ENCODE measurements around the gene SHB.

DNA sequence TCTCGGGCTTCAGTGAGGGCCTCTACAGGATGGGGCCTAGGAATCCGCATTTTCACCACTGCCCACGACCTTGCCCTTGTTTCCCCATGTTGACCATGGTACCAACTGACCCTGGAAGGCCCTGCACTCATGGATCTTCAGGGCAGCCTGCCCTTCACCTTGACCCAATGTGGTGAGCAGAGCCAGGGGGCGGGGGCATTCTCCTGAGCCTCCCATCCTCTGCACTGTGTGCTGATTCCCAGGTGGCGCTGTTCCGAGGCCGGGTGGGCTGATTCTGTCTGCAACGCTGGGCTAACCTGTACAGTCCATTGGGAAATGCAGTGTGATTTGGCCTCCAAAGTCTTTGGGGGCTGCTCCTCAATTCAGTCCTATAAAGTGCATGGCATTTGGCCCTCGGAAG lies 68.7 kb downstream of the SHB start:
- TF ChIP-seq POLR2A (IDR thresholded peaks at IDR 0.05): no peak
- TF ChIP-seq, protein P1, sequence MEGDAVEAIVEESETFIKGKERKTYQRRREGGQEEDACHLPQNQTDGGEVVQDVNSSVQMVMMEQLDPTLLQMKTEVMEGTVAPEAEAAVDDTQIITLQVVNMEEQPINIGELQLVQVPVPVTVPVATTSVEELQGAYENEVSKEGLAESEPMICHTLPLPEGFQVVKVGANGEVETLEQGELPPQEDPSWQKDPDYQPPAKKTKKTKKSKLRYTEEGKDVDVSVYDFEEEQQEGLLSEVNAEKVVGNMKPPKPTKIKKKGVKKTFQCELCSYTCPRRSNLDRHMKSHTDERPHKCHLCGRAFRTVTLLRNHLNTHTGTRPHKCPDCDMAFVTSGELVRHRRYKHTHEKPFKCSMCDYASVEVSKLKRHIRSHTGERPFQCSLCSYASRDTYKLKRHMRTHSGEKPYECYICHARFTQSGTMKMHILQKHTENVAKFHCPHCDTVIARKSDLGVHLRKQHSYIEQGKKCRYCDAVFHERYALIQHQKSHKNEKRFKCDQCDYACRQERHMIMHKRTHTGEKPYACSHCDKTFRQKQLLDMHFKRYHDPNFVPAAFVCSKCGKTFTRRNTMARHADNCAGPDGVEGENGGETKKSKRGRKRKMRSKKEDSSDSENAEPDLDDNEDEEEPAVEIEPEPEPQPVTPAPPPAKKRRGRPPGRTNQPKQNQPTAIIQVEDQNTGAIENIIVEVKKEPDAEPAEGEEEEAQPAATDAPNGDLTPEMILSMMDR (IDR thresholded peaks at IDR 0.05): no peak
